Body of pancreas (tissue), 4 donors: Measurements from ENCODE around the gene GSC2.

Source experiments
- CTCF ChIP-seq, 7 experiments: fragments of 450-650 bp in 4 of 7; fragments of 200-600 bp in 3 of 7; sonication (generic) in 3 of 7; IDR thresholded peaks; one replicate each; pipeline ENCODE4 v1.5.1; 2016 to 2019; ENCODE audit warnings: antibody characterized with exemption in 7 of 7
- POLR2A ChIP-seq, 3 donors: fragments of 450-650 bp; IDR thresholded peaks; one replicate each; pipeline ENCODE4 v1.6.1; 2016; ENCODE audit warnings: antibody characterized with exemption in 3 of 3, mild to moderate bottlenecking in 2 of 3

GRCh38 chr22:19149991-19150390 lies at the start of gene GSC2:
- TF ChIP-seq CTCF (IDR thresholded peaks at IDR 0.05) (no peak), POLR2A (IDR thresholded peaks at IDR 0.05) (no peak)
